GM06990 (cell line): ENCODE data around the gene CD79B.
"Not testable (repeated sequence)": the region's sequence is repeated elsewhere in the genome, so short reads cannot be mapped to it uniquely, and the experiment has no call there.

Experiments used
- DNase-seq: peaks from one replicate; pipeline ENCODE4 v3.0.0-alpha.2; 2011; ENCODE audit not compliant: insufficient read length; ENCODE audit errors: extremely low read depth
- H3K27me3 ChIP-seq: replicated peaks from 2 replicates; pipeline ENCODE4 v1.6.0; 2011; ENCODE audit warnings: low read length; ENCODE audit not compliant: control insufficient read depth, insufficient read depth
- H3K36me3 ChIP-seq: 2 replicates; pipeline ENCODE4 v1.5.1; 2011; ENCODE audit warnings: low read length; ENCODE audit not compliant: control insufficient read depth, insufficient read depth
- H3K4me3 ChIP-seq: replicated peaks from 2 replicates; pipeline ENCODE4 v1.5.1; 2011; ENCODE audit warnings: low read depth, mild to moderate bottlenecking, control low read depth, low read length
- CTCF ChIP-seq: IDR thresholded peaks from 2 replicates; pipeline ENCODE4 v1.5.1; 2011; ENCODE audit warnings: low read length, control low read depth, mild to moderate bottlenecking, inconsistent platforms; ENCODE audit not compliant: insufficient read depth, poor library complexity, severe bottlenecking

CD79B gene

GRCh38 chr17:63914471-63914870 is 17.7 kb downstream of the CD79B start:
- Histone ChIP-seq H3K4me3 (no peak overlapping the region), H3K27me3 (no peaks in the 10 kb centered on the region; the same call in 1 of the 2 replicates), H3K36me3 (no peaks in the 10 kb centered on the region)
- no peak for DNase-seq
- no peak for TF ChIP-seq CTCF

DNA sequence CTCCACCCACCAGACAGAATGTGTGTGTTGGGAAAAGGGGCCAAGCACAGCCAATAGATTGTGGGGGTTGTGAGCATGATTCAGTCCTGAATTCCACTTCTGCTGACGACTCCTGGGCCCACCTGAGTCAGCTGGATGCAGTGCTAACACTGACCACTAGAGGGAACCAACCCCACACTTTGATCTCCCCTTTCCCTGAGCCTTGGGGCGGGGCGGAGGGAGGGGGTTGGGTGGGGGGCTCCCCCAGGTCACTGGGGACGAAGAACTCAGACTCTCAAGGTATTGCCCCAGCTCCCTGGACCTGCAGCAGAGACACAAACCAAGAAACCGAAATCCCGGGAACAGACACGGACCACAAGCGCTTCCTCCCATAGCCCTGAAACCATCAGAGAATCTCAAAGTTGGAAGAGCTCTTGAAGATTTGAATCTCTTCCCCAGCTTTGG is 20.5 kb downstream of the CD79B start:
- no peaks in the 10 kb centered on the region for H3K36me3 ChIP-seq
- no peaks in the 10 kb centered on the region; the same call in 1 of the 2 replicates for H3K27me3 ChIP-seq
- DNase-seq, result no peak
- TF ChIP-seq CTCF, result peak; percentile 67
- H3K4me3 ChIP-seq, result no peak overlapping the region

- Histone ChIP-seq H3K27me3 (no peaks in the 10 kb centered on the region; the same call in 1 of the 2 replicates), H3K36me3 (no peaks in the 10 kb centered on the region), H3K4me3 (no peak within 1 kb of the TSS)
- no peak for TF ChIP-seq CTCF
- no peak for DNase-seq
These were observed 21.0 kb downstream of the CD79B start, which contains the start of gene CSHL1 for GRCh38 chr17:63911041-63911635. CSHL1 (minus strand) TSS chr17:63911258; CDS start chr17:63911196, 62 bp downstream.

- H3K36me3 ChIP-seq, result no peaks in the 10 kb centered on the region
- H3K4me3 ChIP-seq, result no peak overlapping the region
- no peak for DNase-seq
- H3K27me3 ChIP-seq, result no peaks in the 10 kb centered on the region; the same call in 1 of the 2 replicates
- TF ChIP-seq CTCF, result no peak
These were observed 22.0 kb downstream of the CD79B start for GRCh38 chr17:63910096-63910495.

GRCh38 chr17:63909586-63909985 is 22.5 kb downstream of the CD79B start:
- not testable (repeated sequence) for DNase-seq, H3K4me3 ChIP-seq, H3K27me3 ChIP-seq, H3K36me3 ChIP-seq

DNA sequence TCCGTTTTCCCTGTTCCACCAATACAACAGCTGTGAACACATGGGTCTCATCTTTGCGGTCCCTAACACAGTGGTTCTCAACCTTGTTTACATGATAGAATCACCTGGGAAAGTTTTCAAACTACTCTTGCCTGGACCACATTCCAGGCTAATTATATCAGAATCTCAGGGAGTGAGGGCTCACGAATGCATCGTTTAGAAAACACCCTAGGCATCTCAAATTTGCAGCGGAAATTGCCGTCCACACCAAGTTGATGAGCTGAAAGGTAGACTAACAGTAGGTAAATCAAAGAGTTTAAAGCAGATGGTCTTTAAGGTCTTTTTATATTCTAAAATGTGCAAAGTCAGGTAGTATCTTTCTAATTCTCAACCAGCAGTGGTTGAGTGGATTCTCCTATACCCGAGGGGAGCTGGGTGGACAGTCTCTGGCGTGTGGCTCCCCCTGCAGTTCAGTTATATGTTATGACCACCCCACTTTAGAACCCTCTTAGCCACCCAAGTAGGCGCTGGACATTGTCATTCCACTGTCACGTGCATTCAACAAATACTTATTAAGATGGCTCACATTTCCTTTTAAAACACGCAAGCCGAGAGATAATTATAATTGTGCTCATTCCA is 24.9 kb downstream of the CD79B start:
- H3K36me3 ChIP-seq, H3K27me3 ChIP-seq, H3K4me3 ChIP-seq, DNase-seq: not testable (repeated sequence)
- TF ChIP-seq CTCF, result peak; percentile 35

GRCh38 chr17:63904796-63905195 is 27.3 kb downstream of the CD79B start:
- H3K4me3 ChIP-seq, H3K27me3 ChIP-seq, H3K36me3 ChIP-seq, DNase-seq: not testable (repeated sequence)

DNA sequence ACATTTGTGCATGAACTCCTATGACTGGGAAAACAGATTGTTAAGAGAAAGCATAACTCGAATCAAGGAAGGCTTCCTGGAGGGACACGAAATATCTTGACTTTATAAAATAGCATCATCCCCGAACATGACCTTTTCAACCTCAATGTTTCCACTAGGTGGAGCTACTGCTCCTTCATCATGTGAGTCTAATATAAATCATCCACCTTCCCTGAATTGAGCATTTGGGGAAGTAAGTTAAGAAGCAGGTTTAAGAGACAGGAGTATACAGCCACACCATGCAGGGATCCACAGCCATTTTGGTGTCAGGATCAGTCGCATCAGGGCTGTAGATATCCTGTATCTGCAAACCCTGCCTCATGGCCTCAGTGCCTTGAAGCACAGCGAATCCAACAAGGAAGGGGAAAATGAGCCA is 28.3 kb downstream of the CD79B start:
- not testable (repeated sequence) for H3K27me3 ChIP-seq, H3K36me3 ChIP-seq, DNase-seq, H3K4me3 ChIP-seq

- not testable (repeated sequence) for H3K36me3 ChIP-seq, H3K4me3 ChIP-seq, H3K27me3 ChIP-seq, DNase-seq
These were observed 30.2 kb downstream of the CD79B start for GRCh38 chr17:63901971-63902370.
